Measurements from ENCODE around the gene LRRIQ4.

Gene LRRIQ4

GRCh38 chr3:169769287-169770181 is 43.1 kb upstream of the LRRIQ4 start, which contains the start of gene ACTRT3 (continued):
- TF ChIP-seq ZNF221 (tag by site-specific recombination; IDR thresholded peaks at IDR 0.05; ENCODE audit: borderline replicate concordance) (no peak), ZNF561 (tag by site-specific recombination; IDR thresholded peaks at IDR 0.05; ENCODE audit: borderline replicate concordance) (peak; percentile 71; the same call in 1 of the 2 replicates), ZBTB49 (tag by site-specific recombination; IDR thresholded peaks at IDR 0.05; ENCODE audit: low read depth) (no peak)

- Histone ChIP-seq H3K27ac (ENCODE audit: extremely low read depth, low read depth, low read length) (0 out of 2 replicates have a peak overlapping the region, but pooled peaks have one; percentile 64), H3K4me3 (ENCODE audit: low read depth, low read length) (peak overlapping the region; percentile 93), H3K4me1 (ENCODE audit: control insufficient read depth, insufficient read depth, low read length) (no peaks in the 10 kb centered on the region), H3K36me3 (ENCODE audit: control insufficient read depth in 2 of 2, insufficient read depth in 1 of 2, low read length in 2 of 2) (peaks cover 0 to 24% of the 10 kb centered on the region in 2 experiments), H3K9me3 (ENCODE audit: control insufficient read depth, insufficient read depth, low read depth, low read length) (no peaks in the 10 kb centered on the region)
- ChIA-PET CTCF (interaction anchor here (0.7 kb wide), 1 partner anchor 63 kb away, joined by 3 read pairs; no protein-coding TSS in a partner anchor), POLR2A (no interaction called here)
- TF ChIP-seq ZNF157 (tag by site-specific recombination; IDR thresholded peaks at IDR 0.05), result no peak
- no peak for TF ChIP-seq YY1 (tag by site-specific recombination; IDR thresholded peaks at IDR 0.05)
- TF ChIP-seq KLF10 (tag by site-specific recombination; IDR thresholded peaks at IDR 0.05), result no peak; the same call in 1 of the 2 replicates
- TF ChIP-seq ZNF571 (tag by site-specific recombination; IDR thresholded peaks at IDR 0.05), result no peak
- no peak; the same call in 1 of the 2 replicates for TF ChIP-seq ZNF561 (tag by site-specific recombination; IDR thresholded peaks at IDR 0.05; ENCODE audit: borderline replicate concordance)
- no peak for TF ChIP-seq ZFP3 (tag by site-specific recombination; IDR thresholded peaks at IDR 0.05; ENCODE audit: low read depth)
- no peak for TF ChIP-seq ZNF510 (tag by site-specific recombination; IDR thresholded peaks at IDR 0.05; ENCODE audit: insufficient replicate concordance)
- no peak for TF ChIP-seq OVOL3 (tag by site-specific recombination; IDR thresholded peaks at IDR 0.05)
- TF ChIP-seq ZNF366 (tag by site-specific recombination; conservative IDR thresholded peaks at IDR 0.05), result peak; percentile 54; the same call in 1 of the 2 replicates
- no peak for TF ChIP-seq ZNF266 (tag by site-specific recombination; IDR thresholded peaks at IDR 0.05; ENCODE audit: low read depth)
- TF ChIP-seq ZNF707 (tag by site-specific recombination; IDR thresholded peaks at IDR 0.05), result no peak
- TF ChIP-seq TCF7L2 (IDR thresholded peaks at IDR 0.05; ENCODE audit: borderline replicate concordance, low read depth, low read length), result no peak
- no peak for TF ChIP-seq SALL2 (tag by site-specific recombination; IDR thresholded peaks at IDR 0.05; ENCODE audit: borderline replicate concordance)
- TF ChIP-seq ZNF169 (tag by site-specific recombination; IDR thresholded peaks at IDR 0.05), result no peak
- no peak for TF ChIP-seq CTCF (tag by site-specific recombination; IDR thresholded peaks at IDR 0.05)
- no peak for TF ChIP-seq ZBTB26 (tag by site-specific recombination; optimal IDR thresholded peaks at IDR 0.05)
- no peak for TF ChIP-seq MZF1 (tag by site-specific recombination; IDR thresholded peaks at IDR 0.05; ENCODE audit: borderline replicate concordance)
- TF ChIP-seq PRDM10 (tag by site-specific recombination; IDR thresholded peaks at IDR 0.05), result 0 out of 2 replicates have a peak, but pooled peaks have one; percentile 30
- no peak for TF ChIP-seq KLF8 (tag by site-specific recombination; IDR thresholded peaks at IDR 0.05)
- peak; percentile 58; the same call in 1 of the 2 replicates for TF ChIP-seq ZFP69B (tag by site-specific recombination; IDR thresholded peaks at IDR 0.05)
- TF ChIP-seq ZNF37A (tag by site-specific recombination; IDR thresholded peaks at IDR 0.05), result no peak
- TF ChIP-seq ZNF658 (tag by site-specific recombination; IDR thresholded peaks at IDR 0.05), result no peak
- no peak for TF ChIP-seq ZNF24 (tag by site-specific recombination; IDR thresholded peaks at IDR 0.05)
Measured at GRCh38 chr3:169771497-169772304, 41.0 kb upstream of the LRRIQ4 start.

Data from HEK293 (cell line).